ENCODE results near the gene SRGAP3.

Gene SRGAP3

DNA sequence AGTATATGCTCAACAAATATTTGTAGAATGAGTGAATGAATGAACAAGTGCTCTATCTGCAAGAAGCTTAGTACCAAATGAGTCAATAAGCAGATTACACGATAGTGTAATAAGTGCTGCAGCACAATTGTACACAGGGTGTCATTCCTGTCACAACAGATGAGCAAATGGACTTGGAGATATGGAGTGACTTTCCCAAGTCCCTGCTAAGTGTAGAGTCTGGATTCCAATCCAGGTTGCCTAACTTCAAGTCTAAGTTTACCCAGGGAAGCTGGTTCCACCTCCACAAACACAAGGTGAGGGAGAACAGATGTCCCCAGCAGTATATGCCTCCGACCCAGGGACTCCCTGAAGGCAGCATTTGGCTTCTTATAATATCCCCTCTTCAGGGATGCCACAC lies 208.4 kb downstream of the SRGAP3 start:
- DNase-seq = no peak

GRCh38 chr3:9037144-9037711 lies 212.2 kb downstream of the SRGAP3 start:
- peak; percentile 22 to 35 for DNase-seq

- DNase-seq = peak; percentile 13
Observed at GRCh38 chr3:9036404-9037131, 212.9 kb downstream of the SRGAP3 start.

- no peak for DNase-seq
Observed at GRCh38 chr3:9035961-9036360, 213.5 kb downstream of the SRGAP3 start.

GRCh38 chr3:9035473-9035872 lies 214.0 kb downstream of the SRGAP3 start:
- DNase-seq = no peak

DNA sequence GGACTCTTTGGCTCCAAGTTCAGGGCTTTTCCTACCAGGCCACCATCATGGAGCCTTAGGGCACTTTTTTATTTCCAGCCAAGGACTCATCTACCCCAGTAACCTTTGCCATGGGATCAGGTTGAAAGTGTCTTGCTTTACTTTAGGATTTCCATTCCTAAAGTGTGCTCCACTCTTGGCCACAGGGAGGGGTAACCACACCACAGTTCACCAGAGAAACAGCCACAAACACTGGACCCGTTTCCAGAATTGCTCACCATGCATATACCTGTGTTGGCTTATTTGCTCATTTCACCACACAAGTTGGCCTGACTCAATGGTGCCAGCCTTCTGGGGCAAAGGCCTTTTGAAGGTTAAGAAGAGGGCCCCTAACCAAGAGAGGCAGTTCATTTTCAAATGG lies 215.6 kb downstream of the SRGAP3 start:
- no peak for DNase-seq

- no peak for DNase-seq
Observed at GRCh38 chr3:9032231-9032777, 217.1 kb downstream of the SRGAP3 start.

GRCh38 chr3:9030034-9030433 lies 219.4 kb downstream of the SRGAP3 start:
- DNase-seq = no peak

GRCh38 chr3:9028134-9028533 lies 221.3 kb downstream of the SRGAP3 start:
- DNase-seq = no peak

- no peak for DNase-seq
Observed at GRCh38 chr3:9026320-9027045, 223.0 kb downstream of the SRGAP3 start.

DNA sequence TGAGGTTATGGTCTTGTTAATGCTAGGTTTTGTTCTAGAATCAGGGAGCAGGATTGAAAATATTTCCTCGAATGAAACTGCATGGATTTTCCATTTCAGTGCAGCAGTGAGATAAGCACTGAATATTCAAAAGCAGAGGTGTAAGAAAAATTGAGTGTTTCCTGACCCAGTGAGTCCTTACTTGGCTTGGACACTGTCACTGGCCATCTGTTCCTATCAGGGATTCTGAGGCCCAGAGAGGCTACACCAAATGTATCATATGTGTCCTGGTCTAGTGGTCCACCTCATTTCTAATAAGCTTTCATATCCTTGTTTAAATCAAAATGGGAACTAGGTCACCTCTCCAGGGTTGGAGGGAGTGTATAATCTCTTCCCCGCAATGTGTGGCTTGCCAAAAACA lies 225.1 kb downstream of the SRGAP3 start:
- DNase-seq = no peak

DNA sequence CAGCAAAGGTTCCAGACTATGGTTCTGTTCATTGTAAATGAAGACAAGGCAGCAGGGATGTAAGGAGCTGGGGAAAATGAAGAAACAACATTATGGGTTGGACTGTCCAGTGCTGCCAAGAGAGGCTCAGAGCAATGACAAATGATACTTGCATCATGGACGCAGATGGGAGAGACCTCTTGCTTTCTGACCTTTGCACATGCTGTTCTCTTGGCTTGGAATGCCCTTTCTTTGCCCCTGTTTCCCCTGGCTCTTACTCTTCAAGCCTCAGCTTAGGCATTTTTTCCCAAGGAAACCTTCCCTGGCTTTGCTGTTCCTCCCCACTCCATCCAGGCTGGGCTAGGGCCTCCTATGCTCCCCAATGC lies 226.2 kb downstream of the SRGAP3 start:
- DNase-seq = no peak

DNA sequence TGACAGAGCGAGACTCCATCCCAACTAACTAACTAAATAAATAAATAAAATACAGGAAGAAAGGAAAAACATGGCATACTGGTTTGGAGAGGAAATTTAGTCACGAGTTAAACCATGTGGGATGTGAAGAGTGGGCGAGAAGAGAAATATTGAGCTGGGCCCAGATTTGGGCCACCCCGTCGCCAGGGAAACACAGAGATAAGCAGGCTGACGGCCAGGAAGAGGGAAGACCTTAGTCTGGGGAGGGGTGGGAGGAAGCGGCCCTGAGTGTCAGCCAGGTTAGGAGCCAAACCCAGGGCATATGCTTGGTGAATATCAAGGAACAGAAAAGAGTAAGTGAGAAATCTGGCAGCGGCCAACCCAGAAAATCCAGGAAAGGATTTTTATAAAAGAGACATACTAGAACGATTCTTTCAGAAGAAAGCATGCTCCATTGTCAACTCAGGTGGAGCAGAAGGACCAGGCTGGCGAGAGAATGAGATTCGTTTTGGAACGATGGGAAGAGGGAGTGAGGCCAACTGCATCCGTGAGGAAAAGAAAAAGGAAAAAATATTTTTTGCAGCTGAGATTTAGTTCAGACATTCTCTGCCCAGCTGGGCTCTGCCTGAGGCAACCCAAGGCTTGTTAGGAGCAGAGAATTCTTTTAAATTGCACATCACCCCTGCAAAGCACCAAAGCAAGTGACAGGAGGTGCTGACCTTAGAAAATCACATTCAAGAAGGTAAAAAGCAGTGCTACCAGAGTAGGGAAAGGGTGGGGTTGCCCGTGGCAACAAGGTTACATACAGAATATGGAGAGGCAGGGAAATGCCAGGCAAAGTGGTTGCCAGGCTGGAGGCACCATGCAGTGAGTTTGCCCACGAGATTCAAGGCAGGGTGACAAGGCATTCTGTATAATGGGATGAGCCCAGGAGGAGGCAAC lies 226.9 kb downstream of the SRGAP3 start:
- DNase-seq = peak in 1 of 2 donors; percentile 3

GRCh38 chr3:9021271-9022009 lies 228.0 kb downstream of the SRGAP3 start:
- no peak for DNase-seq

- no peak for DNase-seq
Observed at GRCh38 chr3:9020426-9020825, 229.0 kb downstream of the SRGAP3 start.

DNA sequence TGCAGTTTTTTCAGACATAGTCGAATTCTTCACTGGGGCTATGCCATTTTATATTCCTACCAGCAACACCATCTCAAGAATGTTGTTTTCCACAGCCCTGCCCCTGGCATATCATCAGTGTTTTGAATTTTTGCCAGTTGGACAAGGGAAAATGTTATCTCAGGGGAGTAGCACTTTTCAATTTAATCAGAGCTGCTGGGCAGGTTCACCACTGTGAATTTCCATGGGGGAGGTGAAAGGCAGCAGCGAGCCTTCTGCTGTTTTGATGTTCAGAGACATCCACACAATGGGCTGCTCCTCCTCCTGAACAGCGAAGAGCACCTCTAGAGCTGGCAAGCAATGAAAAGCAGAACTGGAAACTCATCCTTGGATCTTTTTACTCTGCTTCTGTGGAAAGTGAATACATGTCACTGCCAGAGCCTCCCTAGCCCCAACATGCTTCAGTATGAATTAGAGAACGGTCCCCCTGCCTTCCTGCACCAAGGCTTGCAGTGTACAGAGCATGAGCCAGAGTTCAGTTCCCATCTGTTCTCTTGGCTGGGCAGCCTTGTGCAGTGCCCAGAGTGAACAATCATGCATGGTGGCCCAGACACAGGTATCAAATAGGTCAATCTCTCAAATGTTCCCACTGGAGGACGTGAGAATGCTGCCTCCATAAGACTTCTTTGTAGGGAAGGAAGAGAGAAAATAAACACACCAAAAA lies 230.0 kb downstream of the SRGAP3 start:
- no peak for DNase-seq

DNA sequence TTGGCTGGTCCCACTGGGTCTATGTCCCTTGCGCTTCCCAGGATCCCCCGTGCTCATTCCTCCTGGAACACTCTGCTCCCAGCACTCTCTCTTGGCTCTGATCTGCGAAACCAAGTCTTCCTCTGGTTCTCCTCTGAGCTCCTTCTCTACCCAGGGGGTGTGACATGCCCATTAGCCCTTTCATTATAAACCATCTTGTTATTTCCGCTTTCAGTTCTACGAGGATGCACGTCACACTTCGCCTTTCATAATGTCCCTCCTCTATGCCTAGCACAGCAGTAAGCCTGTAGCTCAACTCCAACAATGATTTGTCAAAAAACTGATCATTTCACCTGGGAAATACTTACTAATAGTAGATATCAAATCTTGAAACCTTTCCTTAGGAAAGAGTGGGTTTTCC lies 234.2 kb downstream of the SRGAP3 start:
- DNase-seq = no peak

GRCh38 chr3:9013782-9014563 lies 235.5 kb downstream of the SRGAP3 start:
- DNase-seq = no peak

- no peak for DNase-seq
Observed at GRCh38 chr3:9012521-9012920, 236.9 kb downstream of the SRGAP3 start.

DNA sequence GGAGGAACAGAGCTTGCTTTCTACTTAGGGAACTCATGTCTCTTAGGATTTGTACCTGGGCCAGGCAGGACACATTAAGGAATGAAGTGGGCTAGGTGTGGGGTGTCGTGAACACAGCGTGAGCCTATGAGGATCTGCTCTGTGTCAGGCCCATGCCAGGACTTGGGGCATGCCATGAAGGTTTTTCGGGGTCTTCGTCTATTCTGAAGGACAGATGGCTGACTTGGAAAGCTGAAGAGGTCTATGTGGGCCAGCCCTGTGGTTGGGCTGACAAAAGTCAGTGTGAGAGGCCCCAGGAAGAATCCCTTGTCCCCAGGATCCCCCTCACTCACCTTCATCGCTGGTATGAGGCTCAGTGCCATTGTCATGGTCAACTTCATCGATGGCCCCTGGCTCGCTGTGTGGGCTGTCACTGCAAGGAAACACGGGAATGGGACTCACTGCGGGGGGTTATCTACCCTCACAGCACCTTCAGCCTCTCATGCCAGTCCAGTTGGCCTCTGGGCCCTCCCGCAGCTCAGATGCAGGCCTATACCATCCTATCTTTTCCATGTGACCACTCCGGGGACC lies 239.4 kb downstream of the SRGAP3 start:
- no peak for DNase-seq

All from inflammatory macrophage (primary cell).